Mesenchymal stem cell (in vitro differentiated cells and primary cell): ENCODE measurements around the gene SLC17A4.

Source experiments
- DNase-seq: peaks from one replicate; pipeline ENCODE4 v3.0.0-alpha.2; 2013
- H2AFZ ChIP-seq: one replicate; pipeline ENCODE4 v1.6.1; 2013; ENCODE audit warnings: low read depth, mild to moderate bottlenecking, control low read depth, inconsistent platforms, low read length, moderate library complexity
- H2AK5ac ChIP-seq: 2 replicates; pipeline ENCODE4 v1.6.1; 2013; ENCODE audit warnings: low read length, moderate library complexity, mild to moderate bottlenecking, inconsistent platforms; ENCODE audit not compliant: severe bottlenecking
- H2BK120ac ChIP-seq: one replicate; pipeline ENCODE4 v1.6.1; 2013; ENCODE audit warnings: low read depth, mild to moderate bottlenecking, inconsistent platforms, low read length, moderate library complexity
- H2BK12ac ChIP-seq, 2 experiments: one replicate each; pipeline ENCODE4 v1.6.1; 2013; ENCODE audit warnings: inconsistent platforms in 2 of 2, low read length in 2 of 2, mild to moderate bottlenecking in 2 of 2, moderate library complexity in 2 of 2, control low read depth in 1 of 2
- H2BK15ac ChIP-seq: one replicate; pipeline ENCODE4 v1.6.1; 2013; ENCODE audit warnings: mild to moderate bottlenecking, low read depth, inconsistent platforms; ENCODE audit not compliant: poor library complexity, severe bottlenecking
- H2BK5ac ChIP-seq: 2 replicates; pipeline ENCODE4 v1.6.1; 2013; ENCODE audit warnings: low read depth, mild to moderate bottlenecking, low read length, control low read depth, inconsistent platforms; ENCODE audit not compliant: poor library complexity, severe bottlenecking
- H3K14ac ChIP-seq, 2 experiments: one replicate each; pipeline ENCODE4 v1.6.1; 2013; ENCODE audit warnings: inconsistent platforms in 2 of 2, low read length in 2 of 2, control low read depth in 1 of 2, mild to moderate bottlenecking in 1 of 2, moderate library complexity in 1 of 2
- H3K18ac ChIP-seq, 2 experiments: one replicate each; pipeline ENCODE4 v1.6.1; 2013; ENCODE audit warnings: inconsistent platforms in 2 of 2, low read length in 2 of 2, control low read depth in 1 of 2, low read depth in 1 of 2, mild to moderate bottlenecking in 1 of 2
- H3K23ac ChIP-seq, 2 experiments: one replicate each; pipeline ENCODE4 v1.6.1; 2013; ENCODE audit warnings: inconsistent platforms in 2 of 2, low read length in 2 of 2, mild to moderate bottlenecking in 2 of 2, moderate library complexity in 2 of 2, control low read depth in 1 of 2
- H3K27ac ChIP-seq: 2 replicates; pipeline ENCODE4 v1.5.1; 2013; ENCODE audit warnings: mild to moderate bottlenecking, moderate library complexity, low read length, control low read depth, inconsistent platforms; ENCODE audit not compliant: poor library complexity, severe bottlenecking
- H3K27me3 ChIP-seq, 2 experiments: 2 replicates each; pipeline versions ENCODE4 v1.6.1 to v1.7.0; 2013; ENCODE audit warnings: low read length in 2 of 2, mild to moderate bottlenecking in 2 of 2, moderate library complexity in 2 of 2, control low read depth in 1 of 2, inconsistent platforms in 1 of 2; ENCODE audit not compliant: control insufficient read depth in 1 of 2, insufficient read depth in 1 of 2
- H3K36me3 ChIP-seq, 2 experiments: 2 replicates each; pipeline versions ENCODE4 v1.6.1 to v1.7.0; 2013; ENCODE audit warnings: low read length in 2 of 2, control low read depth in 1 of 2, inconsistent platforms in 1 of 2, low read depth in 1 of 2, mild to moderate bottlenecking in 1 of 2; ENCODE audit not compliant: insufficient read depth in 2 of 2, control insufficient read depth in 1 of 2
- H3K4ac ChIP-seq, 2 experiments: one replicate each; pipeline ENCODE4 v1.6.1; 2013; ENCODE audit warnings: inconsistent platforms in 2 of 2, low read length in 2 of 2, mild to moderate bottlenecking in 2 of 2, moderate library complexity in 2 of 2, control low read depth in 1 of 2, low read depth in 1 of 2
- H3K4me1 ChIP-seq: 2 replicates; pipeline ENCODE4 v1.6.1; 2013; ENCODE audit warnings: low read depth, low read length, control low read depth; ENCODE audit not compliant: control insufficient read depth, insufficient read depth
- H3K4me2 ChIP-seq: 2 replicates; pipeline ENCODE4 v1.6.1; 2013; ENCODE audit warnings: low read length, mild to moderate bottlenecking, inconsistent platforms; ENCODE audit not compliant: poor library complexity, severe bottlenecking
- H3K4me3 ChIP-seq, 2 experiments: 2 replicates each; pipeline versions ENCODE4 v1.5.1 to v1.7.0; 2013; ENCODE audit warnings: low read length in 2 of 2, mild to moderate bottlenecking in 2 of 2, control low read depth in 1 of 2, low read depth in 1 of 2; ENCODE audit not compliant: insufficient read depth in 1 of 2
- H3K79me1 ChIP-seq: replicated peaks from 2 replicates; pipeline ENCODE4 v1.6.1; 2013; ENCODE audit warnings: mild to moderate bottlenecking, control low read depth, low read length, inconsistent platforms; ENCODE audit not compliant: poor library complexity, severe bottlenecking
- H3K9ac ChIP-seq: 2 replicates; pipeline ENCODE4 v1.7.0; 2013; ENCODE audit warnings: mild to moderate bottlenecking, low read length, moderate library complexity
- H3K9me3 ChIP-seq: 2 replicates; pipeline ENCODE4 v1.7.0; 2013; ENCODE audit warnings: mild to moderate bottlenecking, low read length; ENCODE audit not compliant: control insufficient read depth
- H4K8ac ChIP-seq: one replicate; pipeline ENCODE4 v1.6.1; 2013; ENCODE audit warnings: inconsistent platforms, mild to moderate bottlenecking, low read length, moderate library complexity
- H4K91ac ChIP-seq: one replicate; pipeline ENCODE4 v1.6.1; 2013; ENCODE audit warnings: mild to moderate bottlenecking, low read length, inconsistent platforms
- WGBS: methylation state at CpG from one replicate; pipeline ENCODE4 v1.1.7; 2013; ENCODE audit warnings: mixed read lengths; 5-methylcytosine and 5-hydroxymethylcytosine counted together

The SLC17A4 gene

GRCh38 chr6:25804804-25805203 lies 50.3 kb downstream of the SLC17A4 start:
- no peak overlapping the region for H2BK15ac ChIP-seq
- no peak overlapping the region for H4K91ac ChIP-seq
- H3K9me3 ChIP-seq = no peaks in the 10 kb centered on the region
- DNase-seq = no peak
- H3K4me3 ChIP-seq = no peak overlapping the region
- H3K9ac ChIP-seq = no peak overlapping the region
- H3K23ac ChIP-seq = no peak overlapping the region
- H3K14ac ChIP-seq = no peak overlapping the region
- no peak overlapping the region for H3K27ac ChIP-seq
- no peaks in the 10 kb centered on the region for H3K4me1 ChIP-seq
- WGBS = 75% methylated on average over 1 of the region's 2 CpGs
- H2BK120ac ChIP-seq = no peak overlapping the region
- H3K18ac ChIP-seq = no peak overlapping the region
- H3K79me1 ChIP-seq = no peaks in the 10 kb centered on the region
- H2BK5ac ChIP-seq = no peak overlapping the region
- no peak overlapping the region for H3K4ac ChIP-seq
- no peak overlapping the region for H2AK5ac ChIP-seq
- no peak overlapping the region for H3K4me2 ChIP-seq
- peaks cover 0 to 2% of the 10 kb centered on the region in 2 experiments for H3K27me3 ChIP-seq
- H4K8ac ChIP-seq = no peak overlapping the region
- H2BK12ac ChIP-seq = no peak overlapping the region
- H2AFZ ChIP-seq = no peak overlapping the region
- H3K36me3 ChIP-seq = no peaks in the 10 kb centered on the region

GRCh38 chr6:25815194-25815593 lies 60.7 kb downstream of the SLC17A4 start:
- no peak overlapping the region for H4K8ac ChIP-seq
- H3K79me1 ChIP-seq = no peaks in the 10 kb centered on the region
- 37% methylated on average over 3 of the region's 3 CpGs for WGBS
- H3K4me2 ChIP-seq = no peak overlapping the region
- H3K14ac ChIP-seq = no peak overlapping the region
- DNase-seq = no peak
- no peak overlapping the region for H3K4ac ChIP-seq
- no peak overlapping the region for H2BK120ac ChIP-seq
- no peak overlapping the region for H3K18ac ChIP-seq
- H3K27ac ChIP-seq = no peak overlapping the region
- no peak overlapping the region for H2BK5ac ChIP-seq
- no peak overlapping the region for H2BK12ac ChIP-seq
- H3K23ac ChIP-seq = no peak overlapping the region
- H3K9me3 ChIP-seq = peaks cover 4% of the 10 kb centered on the region
- H3K4me1 ChIP-seq = no peaks in the 10 kb centered on the region
- H3K4me3 ChIP-seq = no peak overlapping the region
- H2AK5ac ChIP-seq = no peak overlapping the region
- no peak overlapping the region for H2BK15ac ChIP-seq
- H3K27me3 ChIP-seq = peaks cover 0 to 16% of the 10 kb centered on the region in 2 experiments
- no peak overlapping the region for H2AFZ ChIP-seq
- no peak overlapping the region for H3K9ac ChIP-seq
- H3K36me3 ChIP-seq = no peaks in the 10 kb centered on the region
- no peak overlapping the region for H4K91ac ChIP-seq

DNA sequence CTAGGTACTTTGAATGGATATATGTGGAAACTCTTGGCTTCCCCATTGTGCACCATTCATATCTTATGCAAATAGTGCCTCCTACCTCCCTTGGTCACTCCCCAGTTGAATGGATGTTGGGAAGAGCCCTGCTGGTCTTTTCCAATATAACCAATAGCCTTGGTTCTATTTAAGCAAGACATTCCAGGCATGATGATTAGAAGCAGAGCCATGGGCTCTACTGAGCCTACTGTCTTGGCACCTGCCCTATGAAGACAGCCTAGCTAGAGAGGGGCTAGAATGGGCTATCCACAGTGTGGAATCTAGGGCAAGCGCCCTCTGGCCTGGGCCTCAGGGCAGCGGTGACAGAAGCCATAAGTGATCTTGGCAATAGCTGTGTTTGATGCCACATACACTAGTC lies 61.7 kb downstream of the SLC17A4 start:
- Histone ChIP-seq H3K79me1 (no peaks in the 10 kb centered on the region), H3K4me1 (no peaks in the 10 kb centered on the region), H2AK5ac (no peak overlapping the region), H3K9ac (no peak overlapping the region), H4K8ac (no peak overlapping the region), H3K4ac (no peak overlapping the region), H3K14ac (no peak overlapping the region), H2BK15ac (no peak overlapping the region), H2BK12ac (no peak overlapping the region), H3K36me3 (no peaks in the 10 kb centered on the region), H2BK120ac (no peak overlapping the region), H3K27ac (no peak overlapping the region), H3K18ac (no peak overlapping the region), H3K4me3 (no peak overlapping the region), H3K9me3 (peaks cover 3% of the 10 kb centered on the region), H3K23ac (no peak overlapping the region), H3K4me2 (no peak overlapping the region), H2BK5ac (no peak overlapping the region), H4K91ac (no peak overlapping the region), H2AFZ (no peak overlapping the region), H3K27me3 (peaks cover 0 to 16% of the 10 kb centered on the region in 2 experiments)
- 95% methylated on average over 2 of the region's 2 CpGs for WGBS
- no peak for DNase-seq

DNA sequence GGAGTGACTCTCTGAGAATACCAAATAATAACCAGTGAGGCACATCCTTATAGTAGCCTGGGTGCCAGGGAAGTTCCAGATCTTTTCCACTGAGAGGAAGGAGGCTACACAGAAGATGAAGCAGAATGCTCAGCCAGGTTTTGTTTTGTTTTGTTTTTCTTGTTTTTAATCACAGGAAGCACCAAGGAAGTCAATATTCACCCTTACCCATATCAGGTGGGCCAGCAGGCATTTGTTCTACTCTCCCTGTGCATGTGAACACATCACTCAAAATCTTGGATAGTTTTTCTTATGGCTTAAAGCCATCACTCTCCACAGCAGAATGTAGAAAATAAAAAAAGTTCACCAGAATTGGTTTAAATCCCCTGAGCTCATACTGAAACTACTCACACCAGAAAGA lies 66.8 kb downstream of the SLC17A4 start:
- DNase-seq = no peak
- Histone ChIP-seq H2BK15ac (no peak overlapping the region), H2BK5ac (no peak overlapping the region), H3K27ac (no peak overlapping the region), H4K91ac (no peak overlapping the region), H3K79me1 (no peaks in the 10 kb centered on the region), H2AK5ac (no peak overlapping the region), H3K27me3 (no peaks in the 10 kb centered on the region), H3K14ac (no peak overlapping the region), H3K4ac (no peak overlapping the region), H3K18ac (no peak overlapping the region), H3K23ac (no peak overlapping the region), H3K9ac (no peak overlapping the region), H2BK12ac (no peak overlapping the region), H3K4me2 (no peak overlapping the region), H2AFZ (no peak overlapping the region), H2BK120ac (no peak overlapping the region), H3K36me3 (no peaks in the 10 kb centered on the region), H3K9me3 (no peaks in the 10 kb centered on the region), H3K4me1 (no peaks in the 10 kb centered on the region), H4K8ac (no peak overlapping the region), H3K4me3 (no peak overlapping the region)
